GM23338 (cell line): Measurements from ENCODE around the gene TBC1D7. TPM values are rescaled to one million over a fixed set of nuclear protein-coding genes. Genes with fewer than 3 reads are reported as not detected.

Experiments used
- ATAC-seq: fragments of 200-7000 bp; cut with Tn5 transposase; 3 replicates; pipeline ENCODE4 v1.9.1; 2020
- DNase-seq: peaks from one replicate; pipeline ENCODE4 v3.0.0-alpha.2; 2015; ENCODE audit warnings: low spot score
- H2AFZ ChIP-seq: fragments of 200-600 bp; sonication (generic); 2 replicates; pipeline ENCODE4 v1.8.0; 2016; ENCODE audit warnings: antibody characterized with exemption, mild to moderate bottlenecking, moderate library complexity
- H3F3A ChIP-seq: fragments of 200-600 bp; sonication (generic); replicated peaks from 2 replicates; pipeline ENCODE4 v1.8.0; 2017; ENCODE audit warnings: antibody characterized with exemption, mixed run types, low read depth
- H3K27ac ChIP-seq: fragments of 200-600 bp; sonication (generic); 2 replicates; pipeline ENCODE4 v1.6.1; 2016; ENCODE audit warnings: low read depth
- H3K27me3 ChIP-seq: fragments of 200-600 bp; sonication (generic); 2 replicates; pipeline ENCODE4 v1.8.0; 2016; ENCODE audit warnings: mild to moderate bottlenecking, mixed run types, moderate library complexity; ENCODE audit not compliant: insufficient read depth
- H3K36me3 ChIP-seq: fragments of 200-600 bp; sonication (generic); 2 replicates; pipeline ENCODE4 v1.8.0; 2016; ENCODE audit warnings: mild to moderate bottlenecking; ENCODE audit not compliant: insufficient read depth
- H3K4me1 ChIP-seq: fragments of 200-600 bp; sonication (generic); 2 replicates; pipeline ENCODE4 v1.8.0; 2016; ENCODE audit warnings: mild to moderate bottlenecking, moderate library complexity; ENCODE audit not compliant: insufficient read depth
- H3K4me2 ChIP-seq: fragments of 200-600 bp; sonication (generic); 2 replicates; pipeline ENCODE4 v1.7.1; 2017; ENCODE audit warnings: mixed run types
- H3K4me3 ChIP-seq: fragments of 200-600 bp; sonication (generic); 2 replicates; pipeline ENCODE4 v1.6.1; 2016; ENCODE audit warnings: mixed run types
- H3K79me2 ChIP-seq: fragments of 200-600 bp; sonication (generic); replicated peaks from 2 replicates; pipeline ENCODE4 v1.8.0; 2017; ENCODE audit warnings: mild to moderate bottlenecking; ENCODE audit not compliant: insufficient read depth
- H3K9me2 ChIP-seq: fragments of 200-600 bp; sonication (generic); 2 replicates; pipeline ENCODE4 v1.8.0; 2017; ENCODE audit not compliant: insufficient read depth
- H4K20me1 ChIP-seq: fragments of 200-600 bp; sonication (generic); replicated peaks from 2 replicates; pipeline ENCODE4 v1.8.0; 2017; ENCODE audit warnings: mild to moderate bottlenecking; ENCODE audit not compliant: insufficient read depth
- H3K27ac Mint-ChIP-seq: 2 replicates; pipeline ENCODE4 v1.8.0; 2020; ENCODE audit warnings: inconsistent platforms, mild to moderate bottlenecking, moderate library complexity, mixed read lengths
- H3K27me3 Mint-ChIP-seq: 3 replicates; pipeline ENCODE4 v1.8.0; 2022; ENCODE audit warnings: low read depth, mild to moderate bottlenecking, moderate library complexity, mixed read lengths, inconsistent platforms; ENCODE audit not compliant: insufficient read depth, poor library complexity
- H3K36me3 Mint-ChIP-seq: 3 replicates; pipeline ENCODE4 v1.8.0; 2021; ENCODE audit warnings: low read depth, mild to moderate bottlenecking, inconsistent platforms, moderate library complexity, mixed read lengths
- H3K4me1 Mint-ChIP-seq: 3 replicates; pipeline ENCODE4 v1.8.0; 2020; ENCODE audit warnings: mild to moderate bottlenecking, inconsistent platforms, mixed read lengths
- H3K4me3 Mint-ChIP-seq: 3 replicates; pipeline ENCODE4 v1.8.0; 2021; ENCODE audit warnings: moderate library complexity, mild to moderate bottlenecking, inconsistent platforms, mixed read lengths
- H3K9me3 Mint-ChIP-seq: 3 replicates; pipeline ENCODE4 v1.8.0; 2020; ENCODE audit warnings: moderate library complexity, mild to moderate bottlenecking, inconsistent platforms, mixed read lengths
- CREB1 ChIP-seq: fragments of 250-450 bp; sonication (Bioruptor Pico); IDR thresholded peaks from 2 replicates; pipeline ENCODE4 v1.5.0; 2020; ENCODE audit warnings: low read depth, mild to moderate bottlenecking, moderate library complexity
- CTCF ChIP-seq, 2 experiments: fragments of 200-600 bp in 1 of 2; sonication (generic) in 1 of 2; conservative IDR thresholded peaks; 2 replicates each; pipeline versions ENCODE4 v1.5.1 to v1.6.1; 2016 to 2017; ENCODE audit warnings: antibody characterized with exemption in 2 of 2, low read depth in 2 of 2, mild to moderate bottlenecking in 2 of 2, moderate library complexity in 1 of 2
- ETS1 ChIP-seq: IDR thresholded peaks from 2 replicates; pipeline ENCODE4 v1.6.1; 2016; ENCODE audit warnings: antibody characterized with exemption
- EZH2 ChIP-seq: fragments of 200-600 bp; sonication (generic); IDR thresholded peaks from one replicate; pipeline ENCODE4 v1.8.0; 2017; ENCODE audit warnings: antibody characterized with exemption, mild to moderate bottlenecking, low read depth; ENCODE audit not compliant: unreplicated experiment
- EZH2phosphoT487 ChIP-seq: fragments of 200-600 bp; sonication (generic); IDR thresholded peaks from one replicate; pipeline ENCODE4 v1.8.1; 2018; ENCODE audit warnings: antibody characterized with exemption; ENCODE audit not compliant: unreplicated experiment
- JUNB ChIP-seq: IDR thresholded peaks from one replicate; pipeline ENCODE4 v1.6.1; 2016; ENCODE audit warnings: antibody characterized with exemption; ENCODE audit not compliant: unreplicated experiment
- NANOG ChIP-seq: IDR thresholded peaks from 2 replicates; pipeline ENCODE4 v1.6.1; 2016; ENCODE audit warnings: antibody characterized with exemption, borderline replicate concordance
- POLR2AphosphoS5 ChIP-seq: IDR thresholded peaks from 2 replicates; pipeline ENCODE4 v1.6.1; 2016; ENCODE audit warnings: antibody characterized with exemption, low read depth
- STAT1 ChIP-seq: IDR thresholded peaks from one replicate; pipeline ENCODE4 v1.6.1; 2016; ENCODE audit warnings: antibody characterized with exemption; ENCODE audit not compliant: unreplicated experiment
- ZNF331 ChIP-seq: fragments of 250-450 bp; sonication (Bioruptor Pico); IDR thresholded peaks from 2 replicates; pipeline ENCODE4 v1.5.0; 2020; ENCODE audit warnings: low read depth, mild to moderate bottlenecking, moderate library complexity
- ZNF462 ChIP-seq: fragments of 250-450 bp; sonication (Bioruptor Pico); IDR thresholded peaks from 2 replicates; pipeline ENCODE4 v1.5.0; 2020; ENCODE audit warnings: mild to moderate bottlenecking, moderate library complexity
- polyA plus RNA-seq: library from polyadenylated mRNA; unstranded; fragments of >200 nt; fragmentation: Nextera tagmentation; extraction: Ambion mirVana; gene quantifications from 2 replicates; pipeline ENCODE4 v1.2.1, GENCODE V29; 2016
- total RNA-seq: library from RNA; depleted of rRNA; stranded (reverse); fragments of >200 nt; shearing (Covaris generic); gene quantifications from 2 replicates; pipeline ENCODE4 v1.2.3, GENCODE V29; 2014

The TBC1D7 gene
- total and polyA plus RNA-seq, 2 experiments from 2014 or later: 62.0 to 70.4 TPM

GRCh38 chr6:13280254-13280653, 48.1 kb downstream of the TBC1D7 start:
- ATAC-seq (no peak), DNase-seq (no peak)
- TF ChIP-seq CTCF (conservative IDR thresholded peaks at IDR 0.05; ENCODE audit: low read depth in 2 of 2) (no peak), ETS1 (no peak), EZH2 (no peak), JUNB (no peak), STAT1 (no peak), NANOG (no peak), ZNF462 (no peak), EZH2phosphoT487 (no peak), ZNF331 (CRISPR knock-in tag) (no peak), POLR2AphosphoS5 (no peak), CREB1 (CRISPR knock-in tag) (no peak)
- Histone ChIP-seq H2AFZ (no peak overlapping the region), H3F3A (no peaks in the 10 kb centered on the region), H3K27ac (no peak overlapping the region), H3K4me1 (peaks cover 9% of the 10 kb centered on the region; the same call in 1 of the 2 replicates), H3K36me3 (no peaks in the 10 kb centered on the region), H3K9me2 (no peaks in the 10 kb centered on the region), H4K20me1 (no peaks in the 10 kb centered on the region), H3K4me3 (no peak overlapping the region), H3K27me3 (no peaks in the 10 kb centered on the region), H3K4me2 (no peak overlapping the region), H3K79me2 (no peaks in the 10 kb centered on the region)
- H3K4me3 Mint-ChIP-seq: no peak overlapping the region
- H3K27me3 Mint-ChIP-seq: peaks cover 8% of the 10 kb centered on the region
- peaks cover 15% of the 10 kb centered on the region for H3K4me1 Mint-ChIP-seq
- H3K36me3 Mint-ChIP-seq: peaks cover 7% of the 10 kb centered on the region
- no peak overlapping the region for H3K27ac Mint-ChIP-seq
- H3K9me3 Mint-ChIP-seq: no peaks in the 10 kb centered on the region
